ENCODE measurements around the gene NOCT. TPM values are rescaled to one million over a fixed set of nuclear protein-coding genes. Genes with fewer than 3 reads are reported as not detected.

Gene NOCT
- total and polyA plus RNA-seq, 2 of the 8 experiments (the other 6 are each of a cell fraction or from before 2014, with no cell fraction given), result 10.4 to 45.5 TPM

DNA sequence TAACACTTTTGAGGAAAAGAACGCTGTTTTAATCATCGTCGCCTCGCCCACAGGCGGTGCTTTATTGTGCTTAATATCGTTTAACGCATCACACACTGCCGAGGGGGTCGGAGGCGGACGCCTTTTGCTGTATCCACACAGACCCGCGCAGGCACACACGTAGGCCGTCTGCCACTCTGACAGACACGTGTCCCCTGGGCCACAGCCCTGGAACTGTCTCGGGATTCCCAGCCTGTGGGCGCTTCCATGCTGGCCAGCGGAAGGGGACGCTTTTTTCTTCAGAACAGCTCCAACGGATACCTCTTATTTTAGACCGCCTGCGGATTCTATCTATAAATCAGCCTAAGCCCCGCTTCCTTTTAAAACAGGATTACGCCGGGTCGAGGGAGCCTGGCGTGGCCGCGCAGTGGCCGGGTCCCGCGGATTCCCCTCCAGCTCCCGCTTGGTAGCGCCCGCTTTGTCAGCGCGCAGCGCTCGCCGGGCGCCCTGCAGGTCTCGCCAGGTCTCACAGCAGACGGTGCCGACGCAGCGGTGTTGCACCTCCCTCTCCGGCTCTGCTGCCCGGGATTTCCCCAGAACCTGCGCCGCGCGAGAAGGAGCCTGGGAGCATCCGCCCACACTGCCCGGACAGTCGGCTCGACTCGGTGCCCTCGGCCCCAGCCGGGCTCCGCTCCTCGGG, at the start of gene NOCT (continued):
- TF ChIP-seq SUZ12 (IDR thresholded peaks at IDR 0.05; ENCODE audit: low read length) (no peak), CBX8 (IDR thresholded peaks at IDR 0.05; ENCODE audit: borderline replicate concordance, low read depth, low read length) (no peak), POU5F1 (IDR thresholded peaks at IDR 0.05; ENCODE audit: low read depth, low read length) (no peak), CTBP2 (IDR thresholded peaks at IDR 0.05; ENCODE audit: borderline replicate concordance, insufficient read depth, insufficient read length, low read length) (no peak), HDAC6 (IDR thresholded peaks at IDR 0.05; ENCODE audit: low read depth, low read length) (no peak), KDM1A (IDR thresholded peaks at IDR 0.05; ENCODE audit: borderline replicate concordance, low read length) (no peak; the same call in 1 of the 2 replicates), SAP30 (IDR thresholded peaks at IDR 0.05; ENCODE audit: insufficient read depth, insufficient replicate concordance, low read length) (peak; percentile 93), KDM4A (IDR thresholded peaks at IDR 0.05; ENCODE audit: low read depth, low read length, severe bottlenecking) (no peak), ZNF274 (IDR thresholded peaks at IDR 0.05; ENCODE audit: borderline replicate concordance, extremely low read depth, low read length) (no peak), CBX5 (IDR thresholded peaks at IDR 0.05; ENCODE audit: low read depth, low read length) (no peak), BRCA1 (IDR thresholded peaks at IDR 0.05; ENCODE audit: low read depth, low read length) (peak; percentile 53; the same call in 1 of the 2 replicates), RFX5 (IDR thresholded peaks at IDR 0.05; ENCODE audit: borderline replicate concordance, low read depth, low read length) (no peak), MAX (IDR thresholded peaks at IDR 0.05) (peak; percentile 95), CREB1 (IDR thresholded peaks at IDR 0.05) (peak; percentile 47; the same call in 1 of the 2 replicates), E2F6 (IDR thresholded peaks at IDR 0.05) (peak; percentile 45; the same call in 1 of the 2 replicates), SRF (IDR thresholded peaks at IDR 0.05; ENCODE audit: low read depth, low read length) (no peak), SP2 (IDR thresholded peaks at IDR 0.05; ENCODE audit: low read length) (no peak), CHD2 (IDR thresholded peaks at IDR 0.05; ENCODE audit: low read length) (peak; percentile 76), RAD21 (IDR thresholded peaks at IDR 0.05 in 1 of 2, conservative IDR thresholded peaks at IDR 0.05 in 1 of 2; ENCODE audit: low read depth in 2 of 2, low read length in 2 of 2) (no peak), POLR2A (IDR thresholded peaks at IDR 0.05; ENCODE audit: control extremely low read depth in 1 of 2, low read depth in 2 of 2, low read length in 2 of 2) (peak; percentile 75 to 98), GABPA (IDR thresholded peaks at IDR 0.05; ENCODE audit: borderline replicate concordance, insufficient read depth, low read length) (no peak), JUND (IDR thresholded peaks at IDR 0.05; ENCODE audit: low read length) (peak; percentile 98), HDAC2 (IDR thresholded peaks at IDR 0.05; ENCODE audit: borderline replicate concordance in 1 of 2, low read depth in 2 of 2, low read length in 2 of 2) (peak in 1 of 2 experiments; percentile 87; a peak in 2 of 4 replicates), ASH2L (IDR thresholded peaks at IDR 0.05; ENCODE audit: low read length) (no peak)

Data from H1 (cell line).